PC-9 (cell line): ENCODE data around the gene CST9. TPM values are rescaled to one million over a fixed set of nuclear protein-coding genes. Genes with fewer than 3 reads are reported as not detected.

Source experiments
- BruUV-seq: library from RNA; stranded (reverse); fragments of 400-500 nt; replicated peaks from 2 replicates; lab custom pipeline; 2021; lab: Mats Ljungman, UMichigan
- CTCF ChIA-PET: fragments of 300-600 bp; sonication (Branson Sonifier 250); formaldehyde crosslinking; loops from one replicate; lab custom pipeline; 2022; ENCODE audit warnings: antibody characterized with exemption; lab: Charles Lee
- POLR2A ChIA-PET: fragments of 300-600 bp; sonication (Branson Sonifier 250); formaldehyde crosslinking; loops from one replicate; lab custom pipeline; 2022; ENCODE audit warnings: antibody characterized with exemption; ENCODE audit not compliant: unreplicated experiment; lab: Charles Lee
- DNase-seq, 2 experiments: peaks; one replicate each; pipeline versions ENCODE4 v3.0.0 to v3.0.0-alpha.2; 2015 to 2022; ENCODE audit warnings: mixed read lengths in 1 of 2
- H2AFZ ChIP-seq: fragments of 200-600 bp; sonication (generic); 2 replicates; pipeline ENCODE4 v1.8.1; 2017; ENCODE audit warnings: antibody characterized with exemption
- H3F3A ChIP-seq: fragments of 200-600 bp; sonication (generic); 2 replicates; pipeline ENCODE4 v1.8.1; 2017; ENCODE audit warnings: antibody characterized with exemption, mild to moderate bottlenecking, low read depth; ENCODE audit not compliant: insufficient read depth
- H3K27ac ChIP-seq: fragments of 200-600 bp; sonication (generic); 2 replicates; pipeline ENCODE4 v1.6.1; 2016; ENCODE audit warnings: mixed run types
- H3K27me3 ChIP-seq: fragments of 200-600 bp; sonication (generic); 2 replicates; pipeline ENCODE4 v1.6.1; 2016; ENCODE audit warnings: low read depth, mixed run types; ENCODE audit not compliant: insufficient read depth
- H3K36me3 ChIP-seq: fragments of 200-600 bp; sonication (generic); 2 replicates; pipeline ENCODE4 v1.6.1; 2016; ENCODE audit warnings: low read depth, mixed run types
- H3K4me1 ChIP-seq: fragments of 200-600 bp; sonication (generic); replicated peaks from 2 replicates; pipeline ENCODE4 v1.6.1; 2016; ENCODE audit warnings: mixed run types; ENCODE audit not compliant: insufficient read depth
- H3K4me2 ChIP-seq: fragments of 200-600 bp; sonication (generic); 2 replicates; pipeline ENCODE4 v1.6.1; 2017; ENCODE audit warnings: mixed run types
- H3K4me3 ChIP-seq: fragments of 200-600 bp; sonication (generic); 2 replicates; pipeline ENCODE4 v1.6.1; 2016; ENCODE audit warnings: mixed run types
- H3K79me2 ChIP-seq: fragments of 200-600 bp; sonication (generic); 2 replicates; pipeline ENCODE4 v1.6.1; 2017; ENCODE audit warnings: low read depth, mixed run types
- H3K9me2 ChIP-seq: fragments of 200-600 bp; sonication (generic); 2 replicates; pipeline ENCODE4 v1.8.1; 2017; ENCODE audit warnings: mild to moderate bottlenecking; ENCODE audit not compliant: insufficient read depth
- H3K9me3 ChIP-seq: fragments of 200-600 bp; sonication (generic); 2 replicates; pipeline ENCODE4 v1.8.1; 2016; ENCODE audit warnings: low read depth; ENCODE audit not compliant: insufficient read depth
- H4K20me1 ChIP-seq: fragments of 200-600 bp; sonication (generic); 2 replicates; pipeline ENCODE4 v1.8.1; 2017; ENCODE audit not compliant: insufficient read depth
- CTCF ChIP-seq: fragments of 200-600 bp; sonication (generic); conservative IDR thresholded peaks from 2 replicates; pipeline ENCODE4 v1.6.1; 2017; ENCODE audit warnings: mixed run types, antibody characterized with exemption, mild to moderate bottlenecking, moderate library complexity
- EZH2 ChIP-seq: fragments of 200-600 bp; sonication (generic); IDR thresholded peaks from 2 replicates; pipeline ENCODE4 v1.8.0; 2017; ENCODE audit warnings: antibody characterized with exemption, low read depth
- intact Hi-C: fragments of 100-400 bp; cut with micrococcal nuclease; formaldehyde crosslinking; loops from one replicate; pipeline ENCODE4 v1.10.0; 2022; ENCODE audit not compliant: unreplicated experiment
- total RNA-seq: library from RNA; stranded (reverse); gene quantifications from 2 replicates; pipeline ENCODE4 v1.2.3, GENCODE V29; 2021

Gene CST9
- total RNA-seq, 1 experiment from 2014 or later: not detected

- Histone ChIP-seq H3K4me3 (no peak overlapping the region), H3K9me3 (no peaks in the 10 kb centered on the region), H3K27ac (no peak overlapping the region), H3K9me2 (no peaks in the 10 kb centered on the region), H2AFZ (no peak overlapping the region), H3K4me2 (no peak overlapping the region), H3K79me2 (no peaks in the 10 kb centered on the region), H3K36me3 (no peaks in the 10 kb centered on the region), H3K4me1 (no peaks in the 10 kb centered on the region), H3K27me3 (no peaks in the 10 kb centered on the region), H4K20me1 (no peaks in the 10 kb centered on the region), H3F3A (no peaks in the 10 kb centered on the region)
- DNase-seq: no peak
- POLR2A ChIA-PET: no interaction called here
- TF ChIP-seq EZH2 (no peak), CTCF (no peak)
- CTCF ChIA-PET: interaction anchor here (0.6 kb wide), 1 partner anchor 12 kb away, joined by 3 read pairs; no protein-coding TSS in a partner anchor
- BruUV-seq: no TSS peak
- intact Hi-C loops: no loop called here
Measured at GRCh38 chr20:23613676-23614075, 8.0 kb upstream of the CST9 start.

- Histone ChIP-seq H3K4me2 (no peak overlapping the region), H3F3A (no peaks in the 10 kb centered on the region), H3K4me1 (no peaks in the 10 kb centered on the region), H3K4me3 (no peak overlapping the region), H3K79me2 (no peaks in the 10 kb centered on the region), H3K9me2 (no peaks in the 10 kb centered on the region), H3K27me3 (no peaks in the 10 kb centered on the region), H3K27ac (no peak overlapping the region), H2AFZ (no peak overlapping the region), H4K20me1 (no peaks in the 10 kb centered on the region), H3K9me3 (no peaks in the 10 kb centered on the region), H3K36me3 (no peaks in the 10 kb centered on the region)
- TF ChIP-seq EZH2 (no peak), CTCF (no peak)
- no TSS peak for BruUV-seq
- ChIA-PET CTCF (no interaction called here), POLR2A (no interaction called here)
- DNase-seq: no peak
- intact Hi-C loops: no loop called here
Measured at GRCh38 chr20:23612396-23612795, 6.7 kb upstream of the CST9 start.

- no peaks in the 10 kb centered on the region for H3K36me3 ChIP-seq
- no peak for TF ChIP-seq CTCF
- TF ChIP-seq EZH2: no peak
- no peaks in the 10 kb centered on the region for H3K27me3 ChIP-seq
- no peaks in the 10 kb centered on the region for H4K20me1 ChIP-seq
- no peak overlapping the region for H3K4me3 ChIP-seq
- intact Hi-C loops: loop anchor here (5.0 to 10.0 kb wide), 2 partner anchors 33 to 915 kb away; no protein-coding TSS in a partner anchor
- no peaks in the 10 kb centered on the region for H3K79me2 ChIP-seq
- CTCF ChIA-PET: no interaction called here
- H3K27ac ChIP-seq: no peak overlapping the region
- no peaks in the 10 kb centered on the region for H3K4me1 ChIP-seq
- no peak overlapping the region for H3K4me2 ChIP-seq
- no TSS peak for BruUV-seq
- no peaks in the 10 kb centered on the region for H3F3A ChIP-seq
- POLR2A ChIA-PET: no interaction called here
- no peaks in the 10 kb centered on the region for H3K9me2 ChIP-seq
- no peak for DNase-seq
- H2AFZ ChIP-seq: no peak overlapping the region
- H3K9me3 ChIP-seq: no peaks in the 10 kb centered on the region
Measured at GRCh38 chr20:23609486-23610109, 3.9 kb upstream of the CST9 start.
